Chondrocyte (in vitro differentiated cells): ENCODE measurements around the gene NKX3-2. TPM values are rescaled to one million over a fixed set of nuclear protein-coding genes. Genes with fewer than 3 reads are reported as not detected.

ENCODE experiments used
- DNase-seq: peaks from one replicate; pipeline ENCODE4 v3.0.0; 2021; ENCODE audit warnings: mixed read lengths, low spot score
- H3K27ac Mint-ChIP-seq: one replicate; pipeline ENCODE4 v1.8.0; 2021; ENCODE audit warnings: mild to moderate bottlenecking, moderate library complexity, mixed read lengths; ENCODE audit not compliant: unreplicated experiment
- H3K27me3 Mint-ChIP-seq: 2 replicates; pipeline ENCODE4 v1.8.0; 2021; ENCODE audit warnings: low read depth, mixed read lengths
- H3K36me3 Mint-ChIP-seq: 2 replicates; pipeline ENCODE4 v1.8.0; 2021; ENCODE audit warnings: low read depth, mixed read lengths
- H3K4me1 Mint-ChIP-seq: 2 replicates; pipeline ENCODE4 v1.8.0; 2021; ENCODE audit warnings: low read depth, mild to moderate bottlenecking, mixed read lengths
- H3K4me3 Mint-ChIP-seq: one replicate; pipeline ENCODE4 v1.8.0; 2021; ENCODE audit warnings: mild to moderate bottlenecking, moderate library complexity, mixed read lengths; ENCODE audit not compliant: unreplicated experiment
- H3K9me3 Mint-ChIP-seq: 2 replicates; pipeline ENCODE4 v1.8.0; 2021; ENCODE audit warnings: low read depth, mixed read lengths
- total RNA-seq: library from RNA; stranded (reverse); gene quantifications from 3 replicates; pipeline ENCODE4 v1.2.1, GENCODE V29; 2021
- TF ChIP-seq, protein P1 (sequence below): fragments of 200-600 bp; sonication (generic); IDR thresholded peaks from 2 replicates; pipeline ENCODE4 v1.5.0; 2021; ENCODE audit warnings: antibody characterized with exemption, mild to moderate bottlenecking, moderate library complexity

Gene NKX3-2
- total RNA-seq, 1 donor from 2014 or later: 2.4 TPM

DNA sequence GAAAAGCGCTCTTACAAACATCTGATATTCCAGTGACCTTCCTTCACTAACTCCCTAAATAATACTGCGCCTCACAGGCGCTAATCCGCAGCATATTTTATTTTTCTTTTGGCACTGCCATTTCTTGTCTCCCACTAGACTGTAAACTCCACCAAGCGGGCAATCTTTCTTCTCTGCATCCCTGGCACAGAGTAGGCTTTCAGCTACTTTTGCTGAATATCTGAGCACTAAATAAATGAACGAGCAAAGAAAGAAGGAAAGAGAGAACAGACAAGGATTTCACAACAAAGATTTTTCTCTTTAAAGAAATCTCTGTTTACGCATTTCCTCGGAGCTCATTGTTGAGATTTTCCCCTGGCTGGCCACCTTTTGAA is 12.7 kb downstream of the NKX3-2 start:
- no peak overlapping the region for H3K4me3 Mint-ChIP-seq
- H3K9me3 Mint-ChIP-seq: no peaks in the 10 kb centered on the region
- no peak overlapping the region for H3K27ac Mint-ChIP-seq
- peaks cover 56% of the 10 kb centered on the region for H3K27me3 Mint-ChIP-seq
- H3K36me3 Mint-ChIP-seq: no peaks in the 10 kb centered on the region
- TF ChIP-seq, protein P1, sequence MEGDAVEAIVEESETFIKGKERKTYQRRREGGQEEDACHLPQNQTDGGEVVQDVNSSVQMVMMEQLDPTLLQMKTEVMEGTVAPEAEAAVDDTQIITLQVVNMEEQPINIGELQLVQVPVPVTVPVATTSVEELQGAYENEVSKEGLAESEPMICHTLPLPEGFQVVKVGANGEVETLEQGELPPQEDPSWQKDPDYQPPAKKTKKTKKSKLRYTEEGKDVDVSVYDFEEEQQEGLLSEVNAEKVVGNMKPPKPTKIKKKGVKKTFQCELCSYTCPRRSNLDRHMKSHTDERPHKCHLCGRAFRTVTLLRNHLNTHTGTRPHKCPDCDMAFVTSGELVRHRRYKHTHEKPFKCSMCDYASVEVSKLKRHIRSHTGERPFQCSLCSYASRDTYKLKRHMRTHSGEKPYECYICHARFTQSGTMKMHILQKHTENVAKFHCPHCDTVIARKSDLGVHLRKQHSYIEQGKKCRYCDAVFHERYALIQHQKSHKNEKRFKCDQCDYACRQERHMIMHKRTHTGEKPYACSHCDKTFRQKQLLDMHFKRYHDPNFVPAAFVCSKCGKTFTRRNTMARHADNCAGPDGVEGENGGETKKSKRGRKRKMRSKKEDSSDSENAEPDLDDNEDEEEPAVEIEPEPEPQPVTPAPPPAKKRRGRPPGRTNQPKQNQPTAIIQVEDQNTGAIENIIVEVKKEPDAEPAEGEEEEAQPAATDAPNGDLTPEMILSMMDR: no peak
- no peaks in the 10 kb centered on the region for H3K4me1 Mint-ChIP-seq
- no peak for DNase-seq

DNA sequence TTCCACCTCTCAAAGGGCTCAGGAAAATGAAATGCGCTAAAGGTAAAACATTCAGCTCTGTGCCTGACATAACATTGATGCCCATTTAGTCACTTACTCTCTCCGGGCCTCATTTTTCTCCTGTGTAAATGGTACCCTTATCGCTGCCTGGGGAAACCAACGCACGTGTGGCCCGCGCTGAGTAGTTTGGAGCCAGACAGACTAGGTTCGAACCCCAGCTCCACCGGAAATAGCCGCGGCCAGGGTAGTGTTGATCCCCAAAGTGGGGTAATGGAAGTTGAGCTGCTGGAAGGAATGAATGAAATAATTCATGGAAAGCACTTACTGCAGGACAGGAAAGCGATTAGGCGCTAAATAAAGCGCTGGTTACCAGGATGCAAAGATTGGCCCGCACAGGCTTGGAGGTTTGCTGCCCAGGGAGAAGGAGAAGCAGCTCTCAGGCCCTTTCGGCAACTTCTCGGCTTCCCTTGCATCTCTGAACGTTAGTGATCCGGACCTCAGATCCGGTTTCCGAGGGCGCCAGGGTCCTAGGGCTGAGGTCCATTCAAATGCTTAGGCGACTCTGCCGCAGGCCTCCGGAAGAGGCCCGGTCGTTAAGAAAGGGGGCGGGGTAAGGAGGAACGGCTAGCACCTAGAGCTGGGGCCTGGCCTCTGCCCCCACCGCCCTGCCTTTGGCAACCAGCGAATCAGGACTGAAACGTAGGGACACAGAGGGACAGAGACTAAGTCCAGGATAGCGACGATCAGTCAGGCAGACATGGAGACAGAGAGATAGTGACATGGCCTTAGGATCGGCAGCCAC is 13.3 kb downstream of the NKX3-2 start:
- Mint-ChIP-seq H3K27ac (no peak overlapping the region), H3K4me3 (no peak overlapping the region), H3K36me3 (no peaks in the 10 kb centered on the region), H3K4me1 (no peaks in the 10 kb centered on the region), H3K9me3 (no peaks in the 10 kb centered on the region), H3K27me3 (peaks cover 51% of the 10 kb centered on the region)
- TF ChIP-seq, protein P1: no peak
- no peak for DNase-seq

DNA sequence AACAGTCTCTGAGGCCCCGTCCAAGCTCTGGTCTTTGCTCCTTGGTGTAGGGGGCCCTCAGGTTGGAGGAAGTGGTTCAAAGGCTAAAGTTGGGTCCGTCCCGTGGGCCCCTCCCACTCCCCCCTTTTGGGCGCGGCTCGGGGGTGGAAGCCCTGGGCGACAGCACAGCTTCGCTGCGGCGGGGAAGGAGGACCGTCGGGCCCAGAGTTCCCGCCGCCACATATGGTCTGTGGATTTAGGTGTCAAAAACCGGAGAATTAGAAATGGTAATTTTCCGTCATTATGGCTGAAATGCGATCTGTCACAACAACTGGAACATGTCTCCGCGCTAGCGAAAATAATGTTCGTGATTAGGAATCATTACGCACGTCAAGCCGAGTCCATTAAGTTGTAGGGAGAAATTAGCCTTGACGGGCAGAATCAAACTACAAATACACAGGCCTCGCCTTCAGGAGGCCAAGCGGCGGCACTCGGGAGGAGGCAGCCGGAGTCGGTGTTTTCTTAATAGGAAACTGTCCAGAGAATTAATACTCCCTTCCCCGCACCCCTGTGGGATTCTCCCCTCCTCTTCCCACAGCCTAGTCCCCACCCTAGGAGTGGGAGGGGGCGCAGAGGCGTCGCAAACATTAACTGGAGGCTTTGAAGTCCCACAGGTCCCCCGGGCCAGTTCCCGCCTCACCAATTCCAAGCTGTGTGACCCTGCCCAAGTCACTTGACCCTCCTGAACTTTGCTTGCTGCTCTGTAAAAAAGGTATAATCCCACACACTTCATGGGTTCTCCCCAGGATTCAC is 15.0 kb downstream of the NKX3-2 start:
- no peaks in the 10 kb centered on the region for H3K4me1 Mint-ChIP-seq
- no peak for DNase-seq
- H3K27ac Mint-ChIP-seq: no peak overlapping the region
- H3K9me3 Mint-ChIP-seq: no peaks in the 10 kb centered on the region
- H3K27me3 Mint-ChIP-seq: peaks cover 48% of the 10 kb centered on the region
- TF ChIP-seq, protein P1: no peak
- H3K36me3 Mint-ChIP-seq: no peaks in the 10 kb centered on the region
- no peak overlapping the region for H3K4me3 Mint-ChIP-seq

DNA sequence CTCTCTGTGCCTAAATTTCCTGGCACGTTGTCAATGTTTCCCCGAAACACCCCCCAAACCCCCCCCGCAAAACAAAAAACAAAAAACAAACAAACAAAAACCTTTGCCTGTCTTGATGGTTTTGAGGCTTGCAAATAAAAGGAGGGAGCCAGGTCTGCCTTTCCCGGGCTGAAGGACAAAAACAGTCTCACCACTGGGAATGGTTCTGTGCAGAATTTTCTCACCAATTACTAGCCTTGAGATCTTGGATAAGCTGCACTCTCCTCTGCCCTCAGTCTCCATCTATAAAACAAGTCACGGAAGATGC is 15.5 kb downstream of the NKX3-2 start:
- no peak for DNase-seq
- peaks cover 42% of the 10 kb centered on the region for H3K27me3 Mint-ChIP-seq
- no peaks in the 10 kb centered on the region for H3K9me3 Mint-ChIP-seq
- no peak overlapping the region for H3K4me3 Mint-ChIP-seq
- TF ChIP-seq, protein P1: no peak
- no peaks in the 10 kb centered on the region for H3K36me3 Mint-ChIP-seq
- no peaks in the 10 kb centered on the region for H3K4me1 Mint-ChIP-seq
- no peak overlapping the region for H3K27ac Mint-ChIP-seq

DNA sequence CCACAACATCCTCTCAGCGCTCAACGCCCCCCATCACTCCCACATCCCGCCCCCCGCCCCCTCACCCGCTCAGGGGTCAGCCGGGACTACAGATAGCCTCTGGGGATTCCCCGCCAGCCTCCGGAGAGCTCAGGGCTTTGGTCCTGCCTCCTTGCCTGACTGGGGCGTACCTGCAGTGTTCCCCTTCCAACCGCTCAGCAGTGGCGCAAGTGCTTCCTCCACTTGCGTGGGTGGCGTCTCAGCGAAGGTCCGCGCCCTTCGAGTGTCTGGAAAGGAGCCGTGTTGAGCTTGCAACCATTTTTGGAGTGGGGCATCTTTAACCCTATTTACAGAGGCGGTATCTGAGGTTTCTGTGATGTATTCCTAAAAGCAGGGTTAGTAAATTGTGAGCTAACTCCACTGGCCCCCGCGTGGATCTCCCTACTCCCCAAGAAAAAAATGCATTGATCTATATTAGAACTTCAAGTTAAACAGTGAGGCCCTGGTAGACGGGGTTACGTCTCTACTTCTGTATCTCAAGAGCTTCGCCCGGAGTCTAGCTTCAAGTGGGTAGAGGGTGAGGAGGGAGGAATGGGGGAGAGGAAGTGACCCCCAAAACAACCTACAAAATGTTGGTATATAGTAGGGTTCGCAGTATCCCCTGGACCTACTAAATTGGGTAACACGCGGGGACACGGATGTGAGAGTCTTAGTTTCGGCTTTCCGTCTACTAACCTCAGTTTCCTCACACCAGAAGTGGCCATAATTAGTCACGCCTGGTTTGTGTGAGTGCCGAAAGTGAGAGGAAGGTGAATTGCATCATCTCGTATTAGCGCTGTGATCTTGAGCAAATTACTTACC is 16.1 kb downstream of the NKX3-2 start:
- Mint-ChIP-seq H3K4me3 (no peak overlapping the region), H3K9me3 (no peaks in the 10 kb centered on the region), H3K27ac (no peak overlapping the region), H3K27me3 (peaks cover 38% of the 10 kb centered on the region), H3K36me3 (no peaks in the 10 kb centered on the region), H3K4me1 (peaks cover 1% of the 10 kb centered on the region)
- TF ChIP-seq, protein P1: no peak
- DNase-seq: no peak
